Cardiac muscle cell (in vitro differentiated cells and primary cell): ENCODE measurements around the gene MFAP5. TPM values are rescaled to one million over a fixed set of nuclear protein-coding genes. Genes with fewer than 3 reads are reported as not detected.

ENCODE experiments used
- DNase-seq, 2 donors: peaks; one replicate each; pipeline versions ENCODE4 v3.0.0 to v3.0.0-alpha.2; 2010 to 2017; ENCODE audit warnings: low read depth in 1 of 2, low spot score in 1 of 2
- H3K27ac ChIP-seq: fragments of 200-600 bp; sonication (generic); 2 replicates; pipeline ENCODE4 v1.5.1; 2016
- H3K27me3 ChIP-seq: fragments of 200-600 bp; sonication (generic); 2 replicates; pipeline ENCODE4 v1.6.0; 2016; ENCODE audit warnings: control low read depth
- H3K36me3 ChIP-seq: fragments of 200-600 bp; sonication (generic); 2 replicates; pipeline ENCODE4 v1.5.1; 2016; ENCODE audit warnings: control low read depth
- H3K4me1 ChIP-seq: fragments of 200-600 bp; sonication (generic); 2 replicates; pipeline ENCODE4 v1.8.1; 2017; ENCODE audit warnings: low read depth, mild to moderate bottlenecking, mixed run types
- H3K4me3 ChIP-seq: fragments of 200-600 bp; sonication (generic); 2 replicates; pipeline ENCODE4 v1.5.1; 2016; ENCODE audit warnings: mild to moderate bottlenecking
- H3K9me3 ChIP-seq: fragments of 200-600 bp; sonication (generic); 2 replicates; pipeline ENCODE4 v1.5.1; 2017; ENCODE audit warnings: low read depth, mild to moderate bottlenecking, control low read depth
- polyA plus RNA-seq: library from polyadenylated mRNA; unstranded; fragments of >200 nt; fragmentation: Nextera tagmentation; extraction: Ambion mirVana; gene quantifications from 2 replicates; pipeline ENCODE4 v1.2.1, GENCODE V29; 2016
- total RNA-seq: library from RNA; depleted of rRNA; stranded (reverse); fragments of >200 nt; gene quantifications from 2 replicates; pipeline ENCODE4 v1.2.3, GENCODE V29; 2016
- TF ChIP-seq, protein P1 (sequence below): IDR thresholded peaks from 2 replicates; pipeline ENCODE4 v1.5.1; 2012; ENCODE audit warnings: low read depth, mild to moderate bottlenecking, low read length

MFAP5 gene
- total and polyA plus RNA-seq, 2 experiments from 2014 or later, result not detected

DNA sequence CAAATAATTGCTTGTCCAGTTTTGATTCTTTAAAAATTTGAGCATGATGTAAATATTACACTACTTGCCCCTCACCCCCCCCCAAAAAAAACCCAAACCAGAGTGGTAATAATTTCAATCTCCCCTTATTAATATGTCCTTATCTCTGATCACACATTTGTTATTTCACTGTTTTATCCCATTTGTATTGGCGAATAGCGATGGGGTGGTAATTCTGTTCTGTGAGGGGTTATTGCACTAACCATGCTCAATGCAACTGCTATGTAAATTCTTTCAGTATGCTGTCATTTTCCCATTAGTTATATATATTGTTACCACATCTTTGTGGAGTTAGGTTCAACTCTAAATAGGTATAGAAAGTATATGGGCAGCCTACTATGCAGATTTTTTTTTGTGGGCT, 36.3 kb upstream of the MFAP5 start:
- Histone ChIP-seq H3K36me3 (peaks cover 5% of the 10 kb centered on the region), H3K4me1 (peaks cover 20% of the 10 kb centered on the region), H3K27me3 (no peaks in the 10 kb centered on the region), H3K9me3 (no peaks in the 10 kb centered on the region), H3K27ac (peak overlapping the region; percentile 96), H3K4me3 (peak overlapping the region; percentile 98)
- TF ChIP-seq, protein P1, sequence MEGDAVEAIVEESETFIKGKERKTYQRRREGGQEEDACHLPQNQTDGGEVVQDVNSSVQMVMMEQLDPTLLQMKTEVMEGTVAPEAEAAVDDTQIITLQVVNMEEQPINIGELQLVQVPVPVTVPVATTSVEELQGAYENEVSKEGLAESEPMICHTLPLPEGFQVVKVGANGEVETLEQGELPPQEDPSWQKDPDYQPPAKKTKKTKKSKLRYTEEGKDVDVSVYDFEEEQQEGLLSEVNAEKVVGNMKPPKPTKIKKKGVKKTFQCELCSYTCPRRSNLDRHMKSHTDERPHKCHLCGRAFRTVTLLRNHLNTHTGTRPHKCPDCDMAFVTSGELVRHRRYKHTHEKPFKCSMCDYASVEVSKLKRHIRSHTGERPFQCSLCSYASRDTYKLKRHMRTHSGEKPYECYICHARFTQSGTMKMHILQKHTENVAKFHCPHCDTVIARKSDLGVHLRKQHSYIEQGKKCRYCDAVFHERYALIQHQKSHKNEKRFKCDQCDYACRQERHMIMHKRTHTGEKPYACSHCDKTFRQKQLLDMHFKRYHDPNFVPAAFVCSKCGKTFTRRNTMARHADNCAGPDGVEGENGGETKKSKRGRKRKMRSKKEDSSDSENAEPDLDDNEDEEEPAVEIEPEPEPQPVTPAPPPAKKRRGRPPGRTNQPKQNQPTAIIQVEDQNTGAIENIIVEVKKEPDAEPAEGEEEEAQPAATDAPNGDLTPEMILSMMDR, result no peak
- no peak for DNase-seq

DNA sequence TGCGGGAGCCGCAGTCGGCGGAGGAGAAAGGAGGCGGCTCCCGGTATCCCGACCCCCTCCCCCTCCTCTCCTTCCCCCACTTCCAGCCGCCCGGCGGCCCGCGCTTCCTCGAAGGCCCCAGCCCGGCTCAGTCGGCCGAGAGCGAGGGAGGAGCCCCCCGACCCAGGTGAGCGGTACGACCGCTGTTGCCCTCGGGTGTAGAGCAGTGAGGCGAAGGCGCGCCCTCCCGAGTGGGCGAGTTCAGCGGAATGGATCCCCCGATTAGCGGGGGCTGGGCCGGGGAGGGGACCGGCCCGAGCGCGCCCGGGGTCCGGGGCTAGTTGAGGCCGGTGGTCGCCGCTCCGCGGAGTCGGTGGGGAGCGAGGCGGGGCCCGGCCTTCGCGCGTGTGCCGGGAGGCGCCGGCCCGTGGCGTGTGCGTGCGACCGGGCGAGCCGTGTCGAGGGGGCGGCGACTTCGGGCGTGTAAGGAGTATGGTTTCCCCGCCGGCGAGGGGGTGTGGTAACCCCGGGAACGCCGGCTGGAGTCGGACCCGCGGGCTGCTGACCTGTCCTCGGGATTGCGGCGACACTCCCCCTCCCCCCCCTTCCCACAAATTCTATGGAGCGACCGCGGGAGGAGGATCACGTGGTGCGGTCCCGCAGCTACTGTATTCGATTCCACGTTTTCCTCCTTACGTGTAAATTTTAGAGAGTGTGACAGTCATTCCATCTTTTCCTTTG, 35.7 kb upstream of the MFAP5 start:
- H3K27me3 ChIP-seq, result no peaks in the 10 kb centered on the region
- DNase-seq, result peak; percentile 46 to 78
- H3K4me1 ChIP-seq, result peaks cover 20% of the 10 kb centered on the region
- H3K27ac ChIP-seq, result peak overlapping the region; percentile 96
- H3K9me3 ChIP-seq, result no peaks in the 10 kb centered on the region
- TF ChIP-seq, protein P1, result no peak
- peaks cover 5% of the 10 kb centered on the region for H3K36me3 ChIP-seq
- peak overlapping the region; percentile 98 for H3K4me3 ChIP-seq

DNA sequence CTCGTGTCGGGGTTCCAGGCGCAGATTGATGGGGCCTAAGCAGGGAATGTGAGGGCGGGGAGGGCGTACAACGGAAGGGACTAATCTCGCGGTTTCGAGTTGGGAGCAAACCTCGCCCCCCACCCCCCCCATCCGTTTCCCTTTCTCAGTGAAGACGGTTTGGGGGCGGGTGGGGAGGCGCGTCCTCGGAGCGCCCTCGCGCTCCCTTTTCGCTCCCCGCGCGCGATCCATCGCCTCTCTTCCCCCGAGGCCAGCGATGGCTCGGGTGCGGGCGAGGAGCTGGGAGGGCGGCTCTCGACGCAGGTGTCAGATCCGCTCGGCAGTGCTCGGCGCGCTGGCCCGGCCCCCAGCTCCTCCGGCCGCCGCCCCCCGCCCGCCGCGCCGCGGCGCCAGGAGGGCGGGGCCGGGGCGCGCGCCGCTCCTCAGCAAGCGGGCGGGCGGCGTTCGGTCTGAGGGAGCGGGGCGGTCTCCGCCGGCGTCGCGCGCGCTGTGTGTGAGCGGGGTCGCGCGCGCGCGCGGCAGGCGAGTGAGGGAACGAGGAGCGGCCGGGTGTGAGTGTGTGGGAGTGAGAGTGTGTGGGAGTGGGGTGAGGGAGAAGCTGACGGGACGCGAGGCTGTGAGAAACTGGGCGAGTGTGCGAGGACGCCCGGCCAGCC, 35.0 kb upstream of the MFAP5 start, which contains the start of gene RIMKLB:
Gene RIMKLB (plus strand): TSS at position 516 of the 656 bp plus-strand sequence. CDS start 15,876 bp downstream, outside the sequence.
- no peaks in the 10 kb centered on the region for H3K27me3 ChIP-seq
- H3K27ac ChIP-seq, result peak within 1 kb of the TSS; percentile 96
- peaks cover 24% of the 10 kb centered on the region for H3K4me1 ChIP-seq
- H3K9me3 ChIP-seq, result no peaks in the 10 kb centered on the region
- H3K4me3 ChIP-seq, result peak within 1 kb of the TSS; percentile 98
- peaks cover 5% of the 10 kb centered on the region for H3K36me3 ChIP-seq
- TF ChIP-seq, protein P1, result no peak
- peak; percentile 88 to 94 for DNase-seq

DNA sequence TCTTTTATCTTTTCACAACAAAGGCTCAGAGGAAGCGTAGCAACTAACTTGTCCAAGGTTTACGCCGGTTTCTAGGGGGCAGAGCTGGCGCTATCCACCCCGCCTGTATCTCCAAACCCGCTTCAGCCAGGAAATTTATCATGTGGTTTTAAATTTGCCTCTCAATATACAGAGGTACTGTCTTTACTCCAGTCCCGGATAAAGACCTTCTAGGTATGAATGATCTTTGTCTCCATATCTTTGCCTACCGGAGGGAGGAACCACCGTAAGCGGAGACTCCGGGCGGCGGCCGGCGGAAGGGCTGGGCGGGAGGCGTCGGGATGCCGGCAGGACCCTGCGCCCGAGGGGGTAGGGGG, 34.5 kb upstream of the MFAP5 start:
- TF ChIP-seq, protein P1, result no peak
- peak overlapping the region; percentile 82 for H3K27ac ChIP-seq

DNA sequence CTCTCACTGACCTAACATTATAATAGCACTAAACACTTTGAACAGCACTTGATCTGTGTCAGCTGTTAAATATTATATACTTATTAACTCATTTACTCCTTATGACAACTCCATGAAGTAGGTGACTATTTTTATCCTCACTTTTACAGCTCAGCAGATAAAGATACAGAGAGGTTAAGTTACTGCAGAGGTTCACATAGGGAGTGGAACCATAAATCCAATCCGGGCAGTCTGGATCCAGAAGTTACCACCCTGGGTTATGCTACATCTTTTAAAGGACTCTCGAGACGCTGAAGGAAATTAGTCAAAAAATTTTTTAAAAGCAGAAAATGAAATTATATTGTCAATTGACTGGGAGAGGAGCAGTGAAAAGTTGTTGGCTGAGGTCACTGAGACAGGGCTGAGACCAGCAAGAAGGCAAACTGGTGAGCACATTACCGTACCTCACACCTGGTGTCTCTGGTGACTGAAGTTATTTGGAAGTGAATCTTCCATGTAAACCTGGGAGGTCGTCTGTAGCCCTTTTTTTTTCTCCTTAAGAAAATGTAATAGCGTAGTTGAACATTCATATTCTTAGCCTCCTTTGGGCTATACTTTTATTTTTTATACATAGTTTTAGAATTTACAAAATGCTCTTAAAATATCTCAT, 33.9 kb upstream of the MFAP5 start:
- H3K9me3 ChIP-seq, result no peaks in the 10 kb centered on the region
- peaks cover 5% of the 10 kb centered on the region for H3K36me3 ChIP-seq
- H3K27me3 ChIP-seq, result no peaks in the 10 kb centered on the region
- H3K4me1 ChIP-seq, result peaks cover 31% of the 10 kb centered on the region
- DNase-seq, result no peak
- peak overlapping the region; percentile 82 for H3K27ac ChIP-seq
- H3K4me3 ChIP-seq, result peak overlapping the region; percentile 98
- TF ChIP-seq, protein P1, result no peak

More for the DNA sequence above, 34.5 kb upstream of the MFAP5 start:
- no peaks in the 10 kb centered on the region for H3K9me3 ChIP-seq
- peak; percentile 58 to 62 for DNase-seq
- H3K4me1 ChIP-seq, result peaks cover 28% of the 10 kb centered on the region
- H3K27me3 ChIP-seq, result no peaks in the 10 kb centered on the region
- H3K36me3 ChIP-seq, result peaks cover 5% of the 10 kb centered on the region
- peak overlapping the region; percentile 98 for H3K4me3 ChIP-seq
